Colonic mucosa (tissue), 4 donors: ENCODE measurements around the gene NANOG. TPM values are rescaled to one million over a fixed set of nuclear protein-coding genes. Genes with fewer than 3 reads are reported as not detected.
"Not testable (repeated sequence)": the region's sequence is repeated elsewhere in the genome, so short reads cannot be mapped to it uniquely, and the experiment has no call there.

Experiments used
- DNase-seq: peaks from one replicate; pipeline ENCODE4 v3.0.0-alpha.2; 2020
- H3K27ac ChIP-seq: fragments of 200-600 bp; one replicate; pipeline ENCODE4 v1.8.0; 2021
- H3K27me3 ChIP-seq: fragments of 200-600 bp; one replicate; pipeline ENCODE4 v1.8.0; 2021
- H3K36me3 ChIP-seq: fragments of 200-600 bp; one replicate; pipeline ENCODE4 v1.8.0; 2021
- H3K4me1 ChIP-seq: fragments of 200-600 bp; one replicate; pipeline ENCODE4 v1.8.0; 2021; ENCODE audit warnings: mild to moderate bottlenecking
- H3K4me3 ChIP-seq: fragments of 200-600 bp; one replicate; pipeline ENCODE4 v1.8.0; 2021
- H3K9ac ChIP-seq, 2 donors: one replicate each; pipeline ENCODE4 v1.7.0; 2013; ENCODE audit warnings: control low read depth in 2 of 2, low read depth in 2 of 2, low read length in 2 of 2
- H3K9me3 ChIP-seq: fragments of 200-600 bp; one replicate; pipeline ENCODE4 v1.8.0; 2021
- CTCF ChIP-seq: fragments of 200-600 bp; IDR thresholded peaks from one replicate; pipeline ENCODE4 v1.8.0; 2022; ENCODE audit warnings: antibody characterized with exemption, mild to moderate bottlenecking
- intact Hi-C: fragments of 100-400 bp; cut with DNase I; formaldehyde crosslinking; loops from one replicate; pipeline ENCODE4 v1.14.1; 2022
- total RNA-seq, 2 donors: library from RNA; stranded (reverse); fragmentation: NEBNext Ultra II Directional in 1 of 2; extraction: Animal tissue kit (Norgen Biotek cat#: 25700) in 1 of 2; gene quantifications; one replicate each; pipeline ENCODE4 v1.2.1, GENCODE V29; 2021
- donor health status: healthy.
- donor health status: DM: no; HTN: no; CAD: no.
- donor health status: DM: no; HTN: no; CAD: no.

NANOG gene
- total RNA-seq, 2 donors from 2014 or later = 0.40 TPM; not detected in 1

- H3K27me3 ChIP-seq, H3K4me3 ChIP-seq, H3K4me1 ChIP-seq, H3K9ac ChIP-seq, H3K36me3 ChIP-seq, H3K9me3 ChIP-seq, intact Hi-C loops, H3K27ac ChIP-seq, DNase-seq: not testable (repeated sequence)
Observed at GRCh38 chr12:7843583-7843982, 54.4 kb downstream of the NANOG start.

- no peak for DNase-seq
- no peak for TF ChIP-seq CTCF
- H3K4me3 ChIP-seq = no peak overlapping the region
- no peaks in the 10 kb centered on the region for H3K9me3 ChIP-seq
- H3K36me3 ChIP-seq = no peaks in the 10 kb centered on the region
- H3K9ac ChIP-seq = no peak overlapping the region
- intact Hi-C loops = no loop called here
- no peaks in the 10 kb centered on the region for H3K4me1 ChIP-seq
- H3K27me3 ChIP-seq = no peaks in the 10 kb centered on the region
- no peak overlapping the region for H3K27ac ChIP-seq
Observed at GRCh38 chr12:7844116-7844515, 54.9 kb downstream of the NANOG start.

DNA sequence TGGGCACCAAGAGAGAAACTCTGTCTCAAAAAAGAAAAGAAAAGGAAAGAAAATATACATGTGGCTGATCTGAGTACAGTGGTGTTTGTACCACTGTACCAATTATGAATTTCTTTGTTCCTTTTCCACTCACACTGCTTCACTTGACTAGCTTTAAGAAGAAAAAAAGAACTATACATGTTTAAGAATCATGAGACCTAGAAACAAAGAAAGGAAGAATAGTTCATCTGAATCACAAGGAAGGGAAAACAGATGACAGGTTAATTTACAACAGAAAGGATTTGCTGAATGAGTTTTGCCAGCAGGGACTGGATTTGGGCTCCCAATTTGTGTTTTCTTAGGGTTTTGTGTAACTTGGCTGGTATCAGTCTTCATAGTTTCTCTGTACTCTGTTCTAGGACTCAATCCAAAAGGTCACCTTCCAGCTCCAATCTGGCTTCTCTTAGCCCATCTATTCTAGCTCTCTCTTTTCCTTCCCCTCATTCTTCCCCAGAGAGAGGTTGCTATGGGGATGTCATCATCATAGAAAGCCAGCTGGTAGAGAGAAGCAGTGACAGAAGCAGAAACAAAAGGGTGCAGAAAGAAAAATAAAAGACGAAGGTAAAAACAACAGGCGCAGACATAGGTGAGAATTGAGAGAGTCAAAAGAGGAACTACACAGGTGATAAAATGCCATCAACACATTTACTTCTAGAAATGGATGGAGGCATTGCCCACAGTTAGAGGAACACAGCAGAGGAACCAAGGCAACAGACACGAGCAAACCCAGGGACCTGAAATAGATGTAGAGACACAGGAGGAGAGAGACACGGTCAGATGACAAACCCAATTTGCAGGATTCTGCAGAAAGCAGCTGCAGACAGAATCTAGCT lies 58.3 kb downstream of the NANOG start:
- H3K27me3 ChIP-seq, H3K9me3 ChIP-seq, H3K4me3 ChIP-seq, H3K36me3 ChIP-seq, intact Hi-C loops, H3K4me1 ChIP-seq, DNase-seq, H3K27ac ChIP-seq, H3K9ac ChIP-seq: not testable (repeated sequence)

DNA sequence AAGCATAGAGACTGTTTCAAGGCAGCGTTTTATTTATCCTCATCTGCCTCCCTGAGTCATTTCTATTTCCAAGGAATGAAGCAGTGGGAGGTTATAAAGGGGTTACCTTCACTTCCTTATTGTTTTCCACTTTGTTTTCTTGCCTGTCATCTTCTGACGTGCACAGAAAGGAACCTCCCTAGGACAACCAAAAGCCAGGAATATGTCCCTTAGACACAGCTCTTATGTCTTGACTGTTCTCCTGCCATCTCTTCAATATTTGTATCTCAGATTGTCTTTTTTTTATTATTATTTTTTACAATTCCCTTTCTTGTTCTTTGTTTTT lies 58.9 kb downstream of the NANOG start:
- intact Hi-C loops, H3K4me3 ChIP-seq, H3K9ac ChIP-seq, H3K4me1 ChIP-seq, H3K9me3 ChIP-seq, H3K27ac ChIP-seq, H3K27me3 ChIP-seq, H3K36me3 ChIP-seq, DNase-seq: not testable (repeated sequence)

Other genes starting within 250 kb of the NANOG start
- gene APOBEC1, start 123.5 kb upstream of the NANOG start, total RNA-seq = 10 to 100 TPM in 1 of 2 donors, 1 to 10 TPM in 1; 3.9 to 14.7 TPM
- not detected for gene GDF3, start 93.6 kb upstream of the NANOG start, total RNA-seq
- not detected for gene DPPA3, start 78.0 kb upstream of the NANOG start, total RNA-seq
- not detected for gene CLEC4C, start 42.0 kb upstream of the NANOG start, total RNA-seq
- not detected for gene NANOGNB, start 24.2 kb upstream of the NANOG start, total RNA-seq
- gene SLC2A14, start 83.5 kb downstream of the NANOG start, total RNA-seq = 1 to 10 TPM in 1 of 2 donors, under 1 TPM in 1; 0.35 to 1.0 TPM
- 10 to 100 TPM; 21.6 to 29.0 TPM for gene SLC2A3, start 146.8 kb downstream of the NANOG start, total RNA-seq
- gene FOXJ2, start 243.3 kb downstream of the NANOG start, total RNA-seq = 10 to 100 TPM; 10.7 to 14.9 TPM